ENCODE data around the gene POP7. TPM values are rescaled to one million over a fixed set of nuclear protein-coding genes. Genes with fewer than 3 reads are reported as not detected.

Gene POP7
- total and polyA plus RNA-seq, 3 donors from 2014 or later: 21.6 to 39.4 (median 33.6) TPM

- DNase-seq: no peak
- H3K4me1 ChIP-seq: peaks cover 26% of the 10 kb centered on the region
- WGBS, 2 donors: 54 to 55% methylated on average over 22 to 23 of the region's 23 CpGs
- H3K36me3 ChIP-seq (ENCODE audit: low read depth, missing control alignments): no peaks in the 10 kb centered on the region
- no peaks in the 10 kb centered on the region for H3K27me3 ChIP-seq
- H3K4me3 ChIP-seq: peak overlapping the region; percentile 96 to 99
- H3K9me3 ChIP-seq: no peaks in the 10 kb centered on the region
- intact Hi-C loops (cut with DNase I; ENCODE audit: low total_unique reads): no loop called here
- TF ChIP-seq POLR2A (IDR thresholded peaks at IDR 0.05): no peak
- no peak for TF ChIP-seq CTCF (IDR thresholded peaks at IDR 0.05)
- peak overlapping the region; percentile 98 for H3K27ac ChIP-seq
Observed at GRCh38 chr7:100676501-100677306, 29.2 kb upstream of the POP7 start.

- H3K4me1 ChIP-seq: peaks cover 26% of the 10 kb centered on the region
- no peaks in the 10 kb centered on the region for H3K9me3 ChIP-seq
- no peak for DNase-seq
- H3K27ac ChIP-seq: no peak overlapping the region
- no peak overlapping the region for H3K4me3 ChIP-seq
- intact Hi-C loops (cut with DNase I; ENCODE audit: low total_unique reads): no loop called here
- no peaks in the 10 kb centered on the region for H3K27me3 ChIP-seq
- H3K36me3 ChIP-seq (ENCODE audit: low read depth, missing control alignments): no peaks in the 10 kb centered on the region
- WGBS, 2 donors: 86 to 88% methylated on average over 13 to 36 of the region's 36 CpGs
- TF ChIP-seq POLR2A (IDR thresholded peaks at IDR 0.05) (no peak), CTCF (IDR thresholded peaks at IDR 0.05) (no peak)
Observed at GRCh38 chr7:100677308-100678267, 28.3 kb upstream of the POP7 start.

- DNase-seq: no peak
- Histone ChIP-seq H3K27ac (peak overlapping the region in 1 of 2 donors; percentile 23), H3K9me3 (no peaks in the 10 kb centered on the region), H3K4me1 (peaks cover 26% of the 10 kb centered on the region), H3K4me3 (no peak overlapping the region), H3K27me3 (no peaks in the 10 kb centered on the region), H3K36me3 (ENCODE audit: low read depth, missing control alignments) (no peaks in the 10 kb centered on the region)
- intact Hi-C loops (cut with DNase I; ENCODE audit: low total_unique reads): no loop called here
- TF ChIP-seq POLR2A (IDR thresholded peaks at IDR 0.05): no peak
- WGBS, 2 donors: 72 to 89% methylated on average over 31 to 35 of the region's 35 CpGs
Observed at GRCh38 chr7:100678291-100678984, 27.5 kb upstream of the POP7 start.

GRCh38 chr7:100679129-100679926 lies 26.6 kb upstream of the POP7 start:
- Histone ChIP-seq H3K27me3 (no peaks in the 10 kb centered on the region), H3K27ac (peak overlapping the region in 1 of 2 donors; percentile 23), H3K9me3 (no peaks in the 10 kb centered on the region), H3K4me1 (peaks cover 26% of the 10 kb centered on the region), H3K4me3 (no peak overlapping the region), H3K36me3 (ENCODE audit: low read depth, missing control alignments) (no peaks in the 10 kb centered on the region)
- intact Hi-C loops (cut with DNase I; ENCODE audit: low total_unique reads): no loop called here
- peak; percentile 39 for DNase-seq
- WGBS, 2 donors: 48 to 51% methylated on average over 10 to 13 of the region's 13 CpGs
- TF ChIP-seq CTCF (IDR thresholded peaks at IDR 0.05) (no peak), POLR2A (IDR thresholded peaks at IDR 0.05) (no peak)
